KOPT-K1 (cell line): Measurements from ENCODE around the gene SNX6.
"Not testable (repeated sequence)": the region's sequence is repeated elsewhere in the genome, so short reads cannot be mapped to it uniquely, and the experiment has no call there.

Experiments used
- H3K27ac ChIP-seq: fragments of 200-600 bp; sonication (generic); 2 replicates; pipeline ENCODE4 v1.5.1; 2016; ENCODE audit warnings: antibody characterized with exemption, mild to moderate bottlenecking, low read depth, low read length; ENCODE audit not compliant: poor library complexity, severe bottlenecking
- H3K36me3 ChIP-seq: fragments of 200-600 bp; sonication (generic); 2 replicates; pipeline ENCODE4 v1.5.1; 2017; ENCODE audit warnings: antibody characterized with exemption, mild to moderate bottlenecking, low read length, moderate library complexity; ENCODE audit not compliant: insufficient read depth
- H3K9me3 ChIP-seq: fragments of 200-600 bp; sonication (generic); 2 replicates; pipeline ENCODE4 v1.5.1; 2017; ENCODE audit warnings: antibody characterized with exemption, low read length, mild to moderate bottlenecking; ENCODE audit not compliant: insufficient read depth, poor library complexity, severe bottlenecking

SNX6 gene

GRCh38 chr14:34650786-34651584 is 21.0 kb upstream of the SNX6 start:
- Histone ChIP-seq H3K27ac (no peak overlapping the region), H3K36me3 (no peaks in the 10 kb centered on the region), H3K9me3 (no peaks in the 10 kb centered on the region)

GRCh38 chr14:34650006-34650405 is 20.1 kb upstream of the SNX6 start:
- H3K27ac ChIP-seq, H3K36me3 ChIP-seq, H3K9me3 ChIP-seq: not testable (repeated sequence)

GRCh38 chr14:34649344-34649743 is 19.4 kb upstream of the SNX6 start:
- Histone ChIP-seq H3K9me3 (no peaks in the 10 kb centered on the region), H3K36me3 (no peaks in the 10 kb centered on the region), H3K27ac (no peak overlapping the region)

- no peak overlapping the region for H3K27ac ChIP-seq
- no peaks in the 10 kb centered on the region for H3K9me3 ChIP-seq
- no peaks in the 10 kb centered on the region for H3K36me3 ChIP-seq
Measured at GRCh38 chr14:34646570-34647255, 16.8 kb upstream of the SNX6 start.

GRCh38 chr14:34643361-34643760 is 13.4 kb upstream of the SNX6 start:
- no peaks in the 10 kb centered on the region for H3K9me3 ChIP-seq
- no peaks in the 10 kb centered on the region for H3K36me3 ChIP-seq
- no peak overlapping the region for H3K27ac ChIP-seq

- Histone ChIP-seq H3K27ac (no peak overlapping the region), H3K9me3 (no peaks in the 10 kb centered on the region)
Measured at GRCh38 chr14:34642595-34642994, 12.6 kb upstream of the SNX6 start.

GRCh38 chr14:34640826-34641225 is 10.9 kb upstream of the SNX6 start:
- Histone ChIP-seq H3K9me3 (no peaks in the 10 kb centered on the region), H3K36me3 (no peaks in the 10 kb centered on the region), H3K27ac (no peak overlapping the region)

More at GRCh38 chr14:34642595-34642994, 12.6 kb upstream of the SNX6 start:
- H3K36me3 ChIP-seq = no peaks in the 10 kb centered on the region

GRCh38 chr14:34634360-34634771 is 4.4 kb upstream of the SNX6 start:
- H3K36me3 ChIP-seq, H3K9me3 ChIP-seq, H3K27ac ChIP-seq: not testable (repeated sequence)

GRCh38 chr14:34633742-34634141 is 3.8 kb upstream of the SNX6 start:
- H3K36me3 ChIP-seq = no peaks in the 10 kb centered on the region
- H3K9me3 ChIP-seq = no peaks in the 10 kb centered on the region
- no peak overlapping the region for H3K27ac ChIP-seq

GRCh38 chr14:34632411-34632978 is 2.5 kb upstream of the SNX6 start:
- H3K36me3 ChIP-seq = no peaks in the 10 kb centered on the region
- H3K27ac ChIP-seq = no peak overlapping the region
- H3K9me3 ChIP-seq = no peaks in the 10 kb centered on the region

GRCh38 chr14:34629344-34629656 is 648 bp downstream of the SNX6 start:
- no peaks in the 10 kb centered on the region for H3K9me3 ChIP-seq
- peak overlapping the region; percentile 85 for H3K27ac ChIP-seq
- peaks cover 16% of the 10 kb centered on the region; the same call in 1 of the 2 replicates for H3K36me3 ChIP-seq

- H3K9me3 ChIP-seq = no peaks in the 10 kb centered on the region
- peak overlapping the region; percentile 85 for H3K27ac ChIP-seq
- peaks cover 22% of the 10 kb centered on the region for H3K36me3 ChIP-seq
Measured at GRCh38 chr14:34628681-34629135, 1.2 kb downstream of the SNX6 start.

- Histone ChIP-seq H3K36me3 (peaks cover 72% of the 10 kb centered on the region), H3K27ac (no peak overlapping the region), H3K9me3 (no peaks in the 10 kb centered on the region)
Measured at GRCh38 chr14:34623506-34623905, 6.4 kb downstream of the SNX6 start.

GRCh38 chr14:34620839-34621238 is 9.1 kb downstream of the SNX6 start:
- no peak overlapping the region for H3K27ac ChIP-seq
- H3K36me3 ChIP-seq = peaks cover 89% of the 10 kb centered on the region
- H3K9me3 ChIP-seq = no peaks in the 10 kb centered on the region

- peaks cover 88% of the 10 kb centered on the region for H3K36me3 ChIP-seq
- H3K27ac ChIP-seq = no peak overlapping the region
- no peaks in the 10 kb centered on the region for H3K9me3 ChIP-seq
Measured at GRCh38 chr14:34620115-34620514, 9.8 kb downstream of the SNX6 start.
